WTC11 (cell line): Measurements from ENCODE around the gene MRPL11. TPM values are rescaled to one million over a fixed set of nuclear protein-coding genes. Genes with fewer than 3 reads are reported as not detected.

Experiments
- ATAC-seq: fragments of 200-7000 bp; cut with Tn5 transposase; 2 replicates; pipeline ENCODE4 v1.10.0; 2021; ENCODE audit warnings: mild to moderate bottlenecking, moderate library complexity
- CTCF ChIA-PET: fragments of 300-600 bp; sonication (Branson Sonifier 250); formaldehyde crosslinking; loops from one replicate; lab custom pipeline; 2021; ENCODE audit warnings: antibody characterized with exemption; lab: Charles Lee
- POLR2A ChIA-PET: fragments of 350-600 bp; sonication (Branson Sonifier 250); formaldehyde crosslinking; loops from one replicate; lab custom pipeline; 2021; ENCODE audit warnings: antibody characterized with exemption; lab: Charles Lee
- DNase-seq: peaks from one replicate; pipeline ENCODE4 v3.0.0; 2021; ENCODE audit warnings: low spot score
- H3K27ac Mint-ChIP-seq: 2 replicates; pipeline ENCODE4 v1.8.0; 2021; ENCODE audit warnings: mixed read lengths
- H3K27me3 Mint-ChIP-seq: 2 replicates; pipeline ENCODE4 v1.8.0; 2021; ENCODE audit warnings: low read depth, mild to moderate bottlenecking, moderate library complexity, mixed read lengths
- H3K36me3 Mint-ChIP-seq: 2 replicates; pipeline ENCODE4 v1.8.0; 2021; ENCODE audit warnings: mixed read lengths
- H3K4me1 Mint-ChIP-seq: 2 replicates; pipeline ENCODE4 v1.8.0; 2022; ENCODE audit warnings: mixed read lengths
- H3K4me3 Mint-ChIP-seq: 2 replicates; pipeline ENCODE4 v1.8.0; 2021; ENCODE audit warnings: mild to moderate bottlenecking, moderate library complexity, mixed read lengths
- H3K9me3 Mint-ChIP-seq: 2 replicates; pipeline ENCODE4 v1.8.0; 2021; ENCODE audit warnings: mixed read lengths
- CREM ChIP-seq: sonication (generic); formaldehyde crosslinking; IDR thresholded peaks from 2 replicates; pipeline ENCODE4 v1.8.1; 2022; ENCODE audit warnings: mild to moderate bottlenecking, missing genetic modification reagents, moderate library complexity
- EMX1 ChIP-seq: fragments of 250-450 bp; sonication (Bioruptor Pico); IDR thresholded peaks from 2 replicates; pipeline ENCODE4 v1.8.0; 2021; ENCODE audit warnings: mild to moderate bottlenecking
- FOXJ3 ChIP-seq: sonication (generic); formaldehyde crosslinking; IDR thresholded peaks from 2 replicates; pipeline ENCODE4 v1.9.0; 2021; ENCODE audit warnings: missing genetic modification reagents, mild to moderate bottlenecking, borderline replicate concordance
- MYBL2 ChIP-seq: sonication (generic); formaldehyde crosslinking; IDR thresholded peaks from 2 replicates; pipeline ENCODE4 v1.8.1; 2023; ENCODE audit warnings: mild to moderate bottlenecking, moderate library complexity, missing genetic modification reagents
- NFATC4 ChIP-seq: fragments of 250-450 bp; sonication (Bioruptor Pico); IDR thresholded peaks from 2 replicates; pipeline ENCODE4 v1.9.0; 2021; ENCODE audit warnings: mild to moderate bottlenecking
- NR1H2 ChIP-seq: sonication (generic); formaldehyde crosslinking; IDR thresholded peaks from 2 replicates; pipeline ENCODE4 v1.9.0; 2021; ENCODE audit warnings: mild to moderate bottlenecking, moderate library complexity, missing genetic modification reagents
- RORB ChIP-seq: fragments of 250-450 bp; sonication (Bioruptor Pico); IDR thresholded peaks from 2 replicates; pipeline ENCODE4 v1.9.0; 2021; ENCODE audit warnings: mild to moderate bottlenecking
- TCF7 ChIP-seq: sonication (generic); formaldehyde crosslinking; IDR thresholded peaks from 2 replicates; pipeline ENCODE4 v1.8.0; 2022; ENCODE audit warnings: mild to moderate bottlenecking, low read depth, missing genetic modification reagents, moderate library complexity
- ZNF121 ChIP-seq: sonication (generic); formaldehyde crosslinking; IDR thresholded peaks from 2 replicates; pipeline ENCODE4 v1.8.0; 2023; ENCODE audit warnings: missing genetic modification reagents
- ZNF219 ChIP-seq: sonication (generic); formaldehyde crosslinking; IDR thresholded peaks from 2 replicates; pipeline ENCODE4 v1.8.0; 2023; ENCODE audit warnings: missing genetic modification reagents, mild to moderate bottlenecking, borderline replicate concordance
- ZNF232 ChIP-seq: sonication (generic); formaldehyde crosslinking; IDR thresholded peaks from 2 replicates; pipeline ENCODE4 v1.8.0; 2022; ENCODE audit warnings: mild to moderate bottlenecking, missing genetic modification reagents
- ZNF671 ChIP-seq: fragments of 250-450 bp; sonication (Bioruptor Pico); IDR thresholded peaks from 2 replicates; pipeline ENCODE4 v1.8.0; 2021; ENCODE audit warnings: mild to moderate bottlenecking
- total RNA-seq: library from RNA; stranded (reverse); gene quantifications from 3 replicates; pipeline ENCODE4 v1.2.3, GENCODE V29; 2021
- TF ChIP-seq, protein P1 (sequence below): sonication (generic); formaldehyde crosslinking; IDR thresholded peaks from 2 replicates; pipeline ENCODE4 v1.8.0; 2023; ENCODE audit warnings: missing genetic modification reagents, mild to moderate bottlenecking, borderline replicate concordance
- TF ChIP-seq, protein P2 (sequence below): fragments of 250-450 bp; sonication (Bioruptor Pico); IDR thresholded peaks from 2 replicates; pipeline ENCODE4 v1.9.0; 2021; ENCODE audit warnings: mild to moderate bottlenecking
- TF ChIP-seq, protein P3 (sequence below): sonication (generic); formaldehyde crosslinking; IDR thresholded peaks from 2 replicates; pipeline ENCODE4 v1.8.1; 2023; ENCODE audit warnings: mild to moderate bottlenecking, moderate library complexity, missing genetic modification reagents
- TF ChIP-seq, protein P4 (sequence below): sonication (generic); formaldehyde crosslinking; IDR thresholded peaks from 2 replicates; pipeline ENCODE4 v1.8.0; 2022; ENCODE audit warnings: mild to moderate bottlenecking, missing genetic modification reagents
- TF ChIP-seq, protein P5 (sequence below): fragments of 200-600 bp; IDR thresholded peaks from 2 replicates; pipeline ENCODE4 v1.8.0; 2022; ENCODE audit warnings: antibody characterized with exemption
- TF ChIP-seq, protein P6 (sequence below): sonication (generic); formaldehyde crosslinking; IDR thresholded peaks from 2 replicates; pipeline ENCODE4 v1.8.1; 2022; ENCODE audit warnings: mild to moderate bottlenecking, missing genetic modification reagents, moderate library complexity, borderline replicate concordance
- TF ChIP-seq, protein P7 (sequence below): sonication (generic); formaldehyde crosslinking; IDR thresholded peaks from 2 replicates; pipeline ENCODE4 v1.8.1; 2023; ENCODE audit warnings: mild to moderate bottlenecking, missing genetic modification reagents

Gene MRPL11
- total RNA-seq, 1 experiment from 2014 or later: 137 TPM

DNA sequence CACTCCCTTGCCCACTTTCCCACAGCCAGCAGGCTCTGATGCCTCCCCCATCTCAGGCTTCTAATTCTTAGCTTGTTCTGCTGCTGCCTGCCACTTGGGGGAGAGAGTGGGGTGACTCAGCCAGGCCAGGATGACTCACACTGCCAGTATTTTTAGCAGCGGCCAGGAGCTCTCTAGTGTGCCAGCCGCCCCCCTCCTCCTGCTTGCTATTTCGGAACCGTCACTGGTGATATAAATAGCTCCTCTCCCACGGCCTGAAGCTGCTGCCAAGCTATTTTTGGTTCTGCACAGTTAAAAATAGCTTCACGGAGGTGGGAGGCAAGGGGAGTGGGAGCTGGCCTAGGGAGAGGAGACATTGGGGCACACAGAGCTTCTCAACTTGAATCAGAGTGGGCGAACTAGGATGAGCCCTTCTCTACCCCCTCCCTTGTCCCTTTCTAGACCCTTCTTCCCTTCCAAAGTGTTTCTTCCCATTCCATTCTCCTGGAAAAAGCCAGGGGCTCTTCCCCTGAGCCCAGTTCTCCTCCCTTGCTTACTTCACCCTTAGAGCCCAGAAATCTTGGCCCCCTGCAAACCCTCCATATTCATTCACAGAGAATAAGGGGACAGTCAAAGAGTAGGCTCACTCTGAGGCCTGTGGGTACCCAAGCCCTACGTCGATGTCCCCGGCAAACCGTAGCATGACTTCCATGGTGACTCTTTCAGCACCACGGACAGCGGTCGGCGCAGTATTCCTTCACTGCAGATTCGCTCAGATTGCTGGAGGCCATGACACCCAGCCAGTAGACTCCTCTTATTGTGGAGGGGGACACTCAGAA is 20.3 kb downstream of the MRPL11 start (continued):
- TF ChIP-seq, protein P1, sequence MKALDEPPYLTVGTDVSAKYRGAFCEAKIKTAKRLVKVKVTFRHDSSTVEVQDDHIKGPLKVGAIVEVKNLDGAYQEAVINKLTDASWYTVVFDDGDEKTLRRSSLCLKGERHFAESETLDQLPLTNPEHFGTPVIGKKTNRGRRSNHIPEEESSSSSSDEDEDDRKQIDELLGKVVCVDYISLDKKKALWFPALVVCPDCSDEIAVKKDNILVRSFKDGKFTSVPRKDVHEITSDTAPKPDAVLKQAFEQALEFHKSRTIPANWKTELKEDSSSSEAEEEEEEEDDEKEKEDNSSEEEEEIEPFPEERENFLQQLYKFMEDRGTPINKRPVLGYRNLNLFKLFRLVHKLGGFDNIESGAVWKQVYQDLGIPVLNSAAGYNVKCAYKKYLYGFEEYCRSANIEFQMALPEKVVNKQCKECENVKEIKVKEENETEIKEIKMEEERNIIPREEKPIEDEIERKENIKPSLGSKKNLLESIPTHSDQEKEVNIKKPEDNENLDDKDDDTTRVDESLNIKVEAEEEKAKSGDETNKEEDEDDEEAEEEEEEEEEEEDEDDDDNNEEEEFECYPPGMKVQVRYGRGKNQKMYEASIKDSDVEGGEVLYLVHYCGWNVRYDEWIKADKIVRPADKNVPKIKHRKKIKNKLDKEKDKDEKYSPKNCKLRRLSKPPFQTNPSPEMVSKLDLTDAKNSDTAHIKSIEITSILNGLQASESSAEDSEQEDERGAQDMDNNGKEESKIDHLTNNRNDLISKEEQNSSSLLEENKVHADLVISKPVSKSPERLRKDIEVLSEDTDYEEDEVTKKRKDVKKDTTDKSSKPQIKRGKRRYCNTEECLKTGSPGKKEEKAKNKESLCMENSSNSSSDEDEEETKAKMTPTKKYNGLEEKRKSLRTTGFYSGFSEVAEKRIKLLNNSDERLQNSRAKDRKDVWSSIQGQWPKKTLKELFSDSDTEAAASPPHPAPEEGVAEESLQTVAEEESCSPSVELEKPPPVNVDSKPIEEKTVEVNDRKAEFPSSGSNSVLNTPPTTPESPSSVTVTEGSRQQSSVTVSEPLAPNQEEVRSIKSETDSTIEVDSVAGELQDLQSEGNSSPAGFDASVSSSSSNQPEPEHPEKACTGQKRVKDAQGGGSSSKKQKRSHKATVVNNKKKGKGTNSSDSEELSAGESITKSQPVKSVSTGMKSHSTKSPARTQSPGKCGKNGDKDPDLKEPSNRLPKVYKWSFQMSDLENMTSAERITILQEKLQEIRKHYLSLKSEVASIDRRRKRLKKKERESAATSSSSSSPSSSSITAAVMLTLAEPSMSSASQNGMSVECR (CRISPR knock-in tag): peak; percentile 97
- TF ChIP-seq, protein P2, sequence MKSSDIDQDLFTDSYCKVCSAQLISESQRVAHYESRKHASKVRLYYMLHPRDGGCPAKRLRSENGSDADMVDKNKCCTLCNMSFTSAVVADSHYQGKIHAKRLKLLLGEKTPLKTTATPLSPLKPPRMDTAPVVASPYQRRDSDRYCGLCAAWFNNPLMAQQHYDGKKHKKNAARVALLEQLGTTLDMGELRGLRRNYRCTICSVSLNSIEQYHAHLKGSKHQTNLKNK (CRISPR knock-in tag): no peak
- TF ChIP-seq ZNF121 (no peak), RORB (no peak), EMX1 (CRISPR knock-in tag) (no peak), TCF7 (CRISPR knock-in tag) (0 out of 2 replicates have a peak, but pooled peaks have one; percentile 22), ZNF219 (peak; percentile 80), MYBL2 (CRISPR knock-in tag) (peak; percentile 82; the same call in 1 of the 2 replicates), CREM (CRISPR knock-in tag) (peak; percentile 72), NFATC4 (no peak)
- TF ChIP-seq, protein P3, sequence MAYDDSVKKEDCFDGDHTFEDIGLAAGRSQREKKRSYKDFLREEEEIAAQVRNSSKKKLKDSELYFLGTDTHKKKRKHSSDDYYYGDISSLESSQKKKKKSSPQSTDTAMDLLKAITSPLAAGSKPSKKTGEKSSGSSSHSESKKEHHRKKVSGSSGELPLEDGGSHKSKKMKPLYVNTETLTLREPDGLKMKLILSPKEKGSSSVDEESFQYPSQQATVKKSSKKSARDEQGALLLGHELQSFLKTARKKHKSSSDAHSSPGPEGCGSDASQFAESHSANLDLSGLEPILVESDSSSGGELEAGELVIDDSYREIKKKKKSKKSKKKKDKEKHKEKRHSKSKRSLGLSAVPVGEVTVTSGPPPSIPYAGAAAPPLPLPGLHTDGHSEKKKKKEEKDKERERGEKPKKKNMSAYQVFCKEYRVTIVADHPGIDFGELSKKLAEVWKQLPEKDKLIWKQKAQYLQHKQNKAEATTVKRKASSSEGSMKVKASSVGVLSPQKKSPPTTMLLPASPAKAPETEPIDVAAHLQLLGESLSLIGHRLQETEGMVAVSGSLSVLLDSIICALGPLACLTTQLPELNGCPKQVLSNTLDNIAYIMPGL (CRISPR knock-in tag): no peak
- TF ChIP-seq, protein P4, sequence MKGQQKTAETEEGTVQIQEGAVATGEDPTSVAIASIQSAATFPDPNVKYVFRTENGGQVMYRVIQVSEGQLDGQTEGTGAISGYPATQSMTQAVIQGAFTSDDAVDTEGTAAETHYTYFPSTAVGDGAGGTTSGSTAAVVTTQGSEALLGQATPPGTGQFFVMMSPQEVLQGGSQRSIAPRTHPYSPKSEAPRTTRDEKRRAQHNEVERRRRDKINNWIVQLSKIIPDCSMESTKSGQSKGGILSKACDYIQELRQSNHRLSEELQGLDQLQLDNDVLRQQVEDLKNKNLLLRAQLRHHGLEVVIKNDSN: peak; percentile 71
- TF ChIP-seq, all 79 proteins: peak for 34

DNA sequence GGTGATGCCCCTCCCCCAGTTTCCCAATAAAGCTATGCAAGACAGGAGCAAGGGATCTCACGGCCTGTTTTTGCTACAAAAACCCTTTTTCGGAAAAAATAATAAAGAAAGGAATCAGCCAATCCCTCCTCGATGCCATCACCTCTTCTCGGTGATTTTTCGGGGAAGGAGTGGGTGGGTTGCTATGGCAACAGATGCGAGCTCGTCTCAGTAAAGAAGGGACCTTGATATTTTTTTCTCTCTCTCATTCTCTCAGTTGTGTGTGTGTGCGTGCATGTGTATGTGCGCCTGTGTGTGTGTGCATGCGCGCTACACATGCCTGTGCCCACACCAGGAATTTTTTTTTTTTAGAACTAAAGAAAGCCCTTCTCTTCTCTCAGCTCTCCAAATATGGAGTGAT is 21.6 kb downstream of the MRPL11 start:
- Mint-ChIP-seq H3K4me3 (no peak overlapping the region), H3K36me3 (no peaks in the 10 kb centered on the region), H3K4me1 (peaks cover 54% of the 10 kb centered on the region), H3K9me3 (no peaks in the 10 kb centered on the region), H3K27ac (no peak overlapping the region), H3K27me3 (peaks cover 44% of the 10 kb centered on the region)
- ChIA-PET CTCF (interaction anchor here (0.8 to 3.0 kb wide), 7 partner anchors 8 to 262 kb away, joined by 3 to 31 read pairs (median 4); partner anchors contain the start of genes ACTN3 and ZDHHC24), POLR2A (no interaction called here)
- TF ChIP-seq FOXJ3 (CRISPR knock-in tag) (no peak), NR1H2 (CRISPR knock-in tag) (no peak), ZNF232 (CRISPR knock-in tag) (no peak), ZNF671 (CRISPR knock-in tag) (no peak)
- TF ChIP-seq, protein P5, sequence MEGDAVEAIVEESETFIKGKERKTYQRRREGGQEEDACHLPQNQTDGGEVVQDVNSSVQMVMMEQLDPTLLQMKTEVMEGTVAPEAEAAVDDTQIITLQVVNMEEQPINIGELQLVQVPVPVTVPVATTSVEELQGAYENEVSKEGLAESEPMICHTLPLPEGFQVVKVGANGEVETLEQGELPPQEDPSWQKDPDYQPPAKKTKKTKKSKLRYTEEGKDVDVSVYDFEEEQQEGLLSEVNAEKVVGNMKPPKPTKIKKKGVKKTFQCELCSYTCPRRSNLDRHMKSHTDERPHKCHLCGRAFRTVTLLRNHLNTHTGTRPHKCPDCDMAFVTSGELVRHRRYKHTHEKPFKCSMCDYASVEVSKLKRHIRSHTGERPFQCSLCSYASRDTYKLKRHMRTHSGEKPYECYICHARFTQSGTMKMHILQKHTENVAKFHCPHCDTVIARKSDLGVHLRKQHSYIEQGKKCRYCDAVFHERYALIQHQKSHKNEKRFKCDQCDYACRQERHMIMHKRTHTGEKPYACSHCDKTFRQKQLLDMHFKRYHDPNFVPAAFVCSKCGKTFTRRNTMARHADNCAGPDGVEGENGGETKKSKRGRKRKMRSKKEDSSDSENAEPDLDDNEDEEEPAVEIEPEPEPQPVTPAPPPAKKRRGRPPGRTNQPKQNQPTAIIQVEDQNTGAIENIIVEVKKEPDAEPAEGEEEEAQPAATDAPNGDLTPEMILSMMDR: no peak
- TF ChIP-seq, protein P6, sequence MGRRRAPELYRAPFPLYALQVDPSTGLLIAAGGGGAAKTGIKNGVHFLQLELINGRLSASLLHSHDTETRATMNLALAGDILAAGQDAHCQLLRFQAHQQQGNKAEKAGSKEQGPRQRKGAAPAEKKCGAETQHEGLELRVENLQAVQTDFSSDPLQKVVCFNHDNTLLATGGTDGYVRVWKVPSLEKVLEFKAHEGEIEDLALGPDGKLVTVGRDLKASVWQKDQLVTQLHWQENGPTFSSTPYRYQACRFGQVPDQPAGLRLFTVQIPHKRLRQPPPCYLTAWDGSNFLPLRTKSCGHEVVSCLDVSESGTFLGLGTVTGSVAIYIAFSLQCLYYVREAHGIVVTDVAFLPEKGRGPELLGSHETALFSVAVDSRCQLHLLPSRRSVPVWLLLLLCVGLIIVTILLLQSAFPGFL (CRISPR knock-in tag): no peak
- TF ChIP-seq, protein P7, sequence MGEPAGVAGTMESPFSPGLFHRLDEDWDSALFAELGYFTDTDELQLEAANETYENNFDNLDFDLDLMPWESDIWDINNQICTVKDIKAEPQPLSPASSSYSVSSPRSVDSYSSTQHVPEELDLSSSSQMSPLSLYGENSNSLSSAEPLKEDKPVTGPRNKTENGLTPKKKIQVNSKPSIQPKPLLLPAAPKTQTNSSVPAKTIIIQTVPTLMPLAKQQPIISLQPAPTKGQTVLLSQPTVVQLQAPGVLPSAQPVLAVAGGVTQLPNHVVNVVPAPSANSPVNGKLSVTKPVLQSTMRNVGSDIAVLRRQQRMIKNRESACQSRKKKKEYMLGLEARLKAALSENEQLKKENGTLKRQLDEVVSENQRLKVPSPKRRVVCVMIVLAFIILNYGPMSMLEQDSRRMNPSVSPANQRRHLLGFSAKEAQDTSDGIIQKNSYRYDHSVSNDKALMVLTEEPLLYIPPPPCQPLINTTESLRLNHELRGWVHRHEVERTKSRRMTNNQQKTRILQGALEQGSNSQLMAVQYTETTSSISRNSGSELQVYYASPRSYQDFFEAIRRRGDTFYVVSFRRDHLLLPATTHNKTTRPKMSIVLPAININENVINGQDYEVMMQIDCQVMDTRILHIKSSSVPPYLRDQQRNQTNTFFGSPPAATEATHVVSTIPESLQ (CRISPR knock-in tag): no peak
- ATAC-seq: no peak
- no peak for DNase-seq
